ENCODE data around the gene S100G. TPM values are rescaled to one million over a fixed set of nuclear protein-coding genes. Genes with fewer than 3 reads are reported as not detected.

The S100G gene
- polyA plus RNA-seq, 1 donor, result not detected

GRCh38 chrX:16651391-16652024, 1.6 kb downstream of the S100G start:
- no peak for DNase-seq

- no peak for DNase-seq
Observed at GRCh38 chrX:16653424-16653823, 3.5 kb downstream of the S100G start.

GRCh38 chrX:16654093-16654492, 4.1 kb downstream of the S100G start:
- DNase-seq, result peak; percentile 3

- no peak for DNase-seq
Observed at GRCh38 chrX:16658284-16658683, 8.3 kb downstream of the S100G start.

GRCh38 chrX:16659321-16659720, 9.4 kb downstream of the S100G start:
- DNase-seq, result no peak

- DNase-seq, result no peak
Observed at GRCh38 chrX:16661495-16661894, 11.5 kb downstream of the S100G start.

GRCh38 chrX:16662402-16662801, 12.4 kb downstream of the S100G start:
- DNase-seq, result no peak

GRCh38 chrX:16664074-16664473, 14.1 kb downstream of the S100G start:
- no peak for DNase-seq

GRCh38 chrX:16664626-16665025, 14.7 kb downstream of the S100G start:
- DNase-seq, result no peak

GRCh38 chrX:16665089-16665488, 15.1 kb downstream of the S100G start:
- no peak for DNase-seq

GRCh38 chrX:16666541-16666940, 16.6 kb downstream of the S100G start:
- no peak for DNase-seq

- DNase-seq, result peak; percentile 23
Observed at GRCh38 chrX:16671005-16671404, 21.0 kb downstream of the S100G start.

- DNase-seq, result no peak
Observed at GRCh38 chrX:16678689-16679088, 28.7 kb downstream of the S100G start.

- no peak for DNase-seq
Observed at GRCh38 chrX:16683007-16683664, 33.2 kb downstream of the S100G start.

- no peak for DNase-seq
Observed at GRCh38 chrX:16687514-16687913, 37.6 kb downstream of the S100G start.

- peak; percentile 23 for DNase-seq
Observed at GRCh38 chrX:16695079-16695676, 45.2 kb downstream of the S100G start.

- no peak for DNase-seq
Observed at GRCh38 chrX:16696956-16697355, 47.0 kb downstream of the S100G start.

GRCh38 chrX:16699389-16699788, 49.4 kb downstream of the S100G start:
- no peak for DNase-seq

GRCh38 chrX:16700734-16701133, 50.8 kb downstream of the S100G start:
- no peak for DNase-seq

GRCh38 chrX:16702700-16703599, 53.0 kb downstream of the S100G start:
- DNase-seq, result no peak

All from hindlimb muscle (tissue), 1 donor.